UCSD-AML1 (cell line): Measurements from ENCODE around the gene MYO1D.

Experiments used
- DNase-seq: peaks from one replicate; lab custom pipeline; 2025; ENCODE audit not compliant: unreplicated experiment; lab: John Stamatoyannopoulos, UW

MYO1D gene

GRCh38 chr17:32784113-32784512 is 92.8 kb downstream of the MYO1D start:
- no peak for DNase-seq

DNA sequence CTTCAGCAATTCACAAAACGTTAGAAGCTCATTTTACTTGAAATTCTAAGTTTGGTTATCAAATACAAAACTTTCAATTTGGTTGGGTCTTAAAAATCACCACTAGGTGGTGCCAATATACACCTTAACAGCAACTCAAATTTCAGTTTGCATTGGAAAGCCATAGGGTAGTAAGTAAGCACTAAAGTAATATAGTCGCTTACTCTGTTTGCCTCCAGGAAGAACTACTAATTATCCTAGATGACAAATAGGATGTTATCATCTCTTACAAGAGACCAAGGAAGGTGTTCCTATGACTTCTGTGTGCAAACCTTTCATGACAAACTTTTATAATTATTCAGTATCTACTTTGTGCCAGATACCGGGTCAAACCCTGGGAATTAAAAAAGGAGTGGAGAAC is 93.3 kb downstream of the MYO1D start:
- DNase-seq, result no peak

- no peak for DNase-seq
Observed at GRCh38 chr17:32780721-32781120, 96.2 kb downstream of the MYO1D start.

DNA sequence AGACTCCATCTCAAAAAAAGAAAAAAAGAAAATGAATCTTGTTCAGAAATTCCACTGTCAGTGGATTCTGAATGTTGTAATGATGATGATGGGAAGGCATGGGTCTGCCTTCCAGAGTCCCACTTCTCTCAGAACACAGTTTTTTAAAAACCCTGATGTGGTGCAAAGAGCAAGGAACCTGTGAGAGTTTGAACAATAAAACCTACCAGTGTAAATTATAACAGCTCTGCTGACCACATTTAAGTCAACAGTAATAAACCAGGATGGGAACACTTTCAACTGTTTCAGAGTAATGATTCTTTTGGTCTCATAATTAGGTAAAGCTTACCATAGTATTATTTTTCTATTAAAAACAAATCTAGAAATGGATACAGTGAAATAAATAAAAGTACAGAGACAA is 99.0 kb downstream of the MYO1D start:
- no peak for DNase-seq

GRCh38 chr17:32777436-32777835 is 99.5 kb downstream of the MYO1D start:
- no peak for DNase-seq

DNA sequence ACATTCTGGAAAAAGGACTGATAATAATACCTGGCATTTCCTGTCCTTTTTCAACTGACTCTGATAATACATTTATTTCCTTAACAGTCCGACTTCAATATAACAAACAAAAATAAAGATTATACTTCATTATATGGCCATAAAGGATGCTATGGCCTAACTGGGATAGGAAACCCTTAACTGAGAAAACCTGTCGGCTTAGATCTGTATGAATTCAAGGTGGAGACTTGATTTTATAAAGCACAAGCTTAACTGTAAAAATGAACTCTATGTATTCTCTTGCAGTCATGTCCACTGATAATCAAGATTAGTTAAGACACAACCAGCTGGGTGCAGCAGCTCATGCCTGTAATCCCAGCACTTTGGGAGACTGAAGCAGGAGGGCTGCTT is 102.2 kb downstream of the MYO1D start:
- no peak for DNase-seq

DNA sequence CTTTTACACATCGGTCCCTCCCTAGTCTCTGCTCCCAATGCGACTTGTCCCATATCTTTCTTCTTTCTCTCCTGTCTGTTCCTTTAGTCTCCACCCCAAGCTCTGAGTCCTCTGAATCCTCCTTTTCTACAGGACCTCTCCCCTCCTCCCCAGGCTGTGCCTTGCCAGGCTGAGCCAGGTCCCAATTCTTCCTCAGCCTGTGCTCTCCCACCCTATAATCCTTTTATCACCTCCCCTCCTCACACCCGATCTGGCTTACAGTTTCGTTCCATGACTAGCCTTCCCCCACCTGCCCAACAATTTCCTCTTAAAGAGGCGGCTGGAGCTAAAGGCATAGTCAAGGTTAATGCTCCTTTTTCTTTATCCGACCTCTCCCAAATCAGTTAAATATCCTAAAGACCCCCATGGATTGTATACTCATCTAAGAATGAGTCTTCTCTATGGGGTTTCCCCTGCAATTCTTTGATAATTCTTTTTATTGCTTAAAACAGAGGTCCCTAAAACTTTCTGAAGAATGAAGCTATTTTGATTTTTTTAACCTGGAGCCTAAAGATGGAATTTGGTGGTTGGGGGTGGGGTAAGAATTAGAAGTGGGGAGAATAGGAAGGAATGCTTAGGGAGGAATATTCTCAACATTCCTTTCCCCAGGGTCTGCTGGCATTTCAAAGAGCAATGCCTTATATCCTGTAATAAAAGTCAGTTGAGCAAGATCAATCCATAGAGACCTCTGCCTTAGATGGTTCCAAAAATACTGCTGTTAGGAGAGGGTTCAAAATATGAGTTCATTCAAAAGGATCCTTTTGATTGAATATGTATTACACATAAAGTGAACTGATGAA is 102.8 kb downstream of the MYO1D start:
- DNase-seq, result no peak

DNA sequence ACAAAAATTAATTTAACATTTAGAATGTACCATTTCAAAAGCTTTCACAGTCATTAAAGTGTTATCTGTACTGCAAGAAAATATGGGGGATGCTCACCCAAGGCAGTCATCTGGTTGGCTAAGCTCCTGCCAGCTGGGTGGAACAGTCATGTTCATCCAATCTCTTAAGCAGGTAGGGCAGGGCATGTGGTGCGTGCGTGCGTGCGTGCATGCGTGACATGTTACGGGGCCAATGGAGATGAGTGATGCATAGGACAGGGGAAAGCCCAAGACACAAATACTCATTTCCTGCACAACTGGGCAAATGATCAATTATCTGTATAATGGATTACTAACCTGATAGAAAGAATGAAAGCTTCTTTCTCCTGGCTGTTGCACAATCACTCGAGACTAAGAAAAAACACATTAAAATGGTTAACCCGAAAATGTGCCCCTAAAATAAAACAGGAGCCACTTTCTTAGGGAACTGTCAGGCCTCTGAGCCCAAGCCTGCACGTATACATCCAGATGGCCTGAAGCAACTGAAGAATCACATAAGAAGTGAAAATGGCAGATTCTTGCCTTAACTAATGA is 104.4 kb downstream of the MYO1D start:
- no peak for DNase-seq

DNA sequence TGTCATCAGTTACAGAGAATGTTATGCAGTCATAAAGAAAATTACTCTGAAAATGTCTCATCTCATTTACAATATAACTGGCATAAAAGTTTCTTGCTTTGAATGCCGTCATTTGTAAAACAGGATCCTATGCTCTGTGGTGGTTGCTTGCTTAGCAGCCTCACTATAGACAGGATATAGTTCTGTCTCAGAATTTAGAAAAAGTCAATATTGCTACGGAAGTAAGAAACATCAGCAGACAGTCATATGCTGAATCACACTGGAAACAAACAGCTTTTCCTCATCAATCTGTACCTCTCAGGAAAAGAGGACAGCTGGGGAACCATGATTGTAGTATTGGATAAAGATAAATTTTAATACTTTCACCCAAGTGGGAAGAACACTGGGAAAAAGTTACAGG is 105.5 kb downstream of the MYO1D start:
- DNase-seq, result no peak

- no peak for DNase-seq
Observed at GRCh38 chr17:32769846-32770245, 107.1 kb downstream of the MYO1D start.

- DNase-seq, result no peak
Observed at GRCh38 chr17:32763855-32764439, 113.0 kb downstream of the MYO1D start.

DNA sequence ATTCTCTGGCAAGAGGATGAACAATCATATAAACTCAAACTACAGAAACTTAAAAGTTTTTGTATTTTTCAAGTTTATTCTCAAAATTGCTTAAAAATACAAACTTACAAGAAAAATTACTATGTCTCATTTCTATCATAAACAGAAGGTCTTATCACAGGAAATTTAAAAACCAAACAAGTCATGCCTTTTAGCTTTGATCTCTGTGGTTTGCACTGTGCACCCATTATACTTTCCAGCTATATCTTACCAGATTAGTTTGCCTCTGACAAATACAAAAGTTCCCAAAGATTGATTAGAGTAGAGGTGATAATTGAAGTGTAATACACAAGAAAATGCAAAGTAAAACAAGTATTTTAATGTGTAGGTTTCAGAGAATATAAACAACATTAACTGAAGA is 117.4 kb downstream of the MYO1D start:
- DNase-seq, result no peak

- no peak for DNase-seq
Observed at GRCh38 chr17:32757963-32758362, 119.0 kb downstream of the MYO1D start.

DNA sequence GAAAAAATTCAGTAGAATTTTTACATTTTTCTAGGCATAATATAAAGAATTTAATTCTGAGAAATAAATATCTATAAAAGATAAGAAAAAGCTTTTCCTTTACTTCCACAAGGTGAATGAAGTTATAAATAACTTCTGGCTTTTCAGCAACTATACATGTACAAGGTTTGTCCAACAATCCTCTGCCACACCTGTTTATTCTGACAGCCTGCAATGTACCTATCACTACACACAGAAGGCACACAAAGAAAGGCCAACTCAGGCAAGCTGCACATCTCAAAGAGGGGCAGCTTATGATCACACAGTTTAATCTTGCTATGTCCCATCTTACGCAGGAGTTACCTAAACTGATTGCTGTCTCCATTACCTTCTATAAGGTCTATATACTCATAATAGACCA is 120.2 kb downstream of the MYO1D start:
- DNase-seq, result no peak

GRCh38 chr17:32755045-32755805 is 121.7 kb downstream of the MYO1D start:
- DNase-seq, result no peak

DNA sequence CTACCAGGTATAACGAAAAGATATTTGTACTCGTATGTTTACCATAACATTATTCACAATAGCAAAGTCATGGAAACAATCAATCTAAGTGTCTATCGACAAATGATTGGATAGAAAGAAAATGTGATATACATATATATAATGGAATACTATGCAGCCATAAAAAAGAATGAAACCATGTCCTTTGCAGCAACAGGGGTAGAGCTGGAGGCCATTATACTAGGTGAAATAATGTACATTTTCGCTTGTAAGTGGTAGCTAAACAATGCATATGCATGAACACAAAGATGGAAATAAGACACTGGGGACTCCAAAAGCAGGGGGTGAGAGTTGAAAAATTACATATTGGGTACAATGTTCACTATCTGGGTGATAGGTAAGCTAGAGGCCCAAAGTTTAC is 124.0 kb downstream of the MYO1D start:
- DNase-seq, result no peak

DNA sequence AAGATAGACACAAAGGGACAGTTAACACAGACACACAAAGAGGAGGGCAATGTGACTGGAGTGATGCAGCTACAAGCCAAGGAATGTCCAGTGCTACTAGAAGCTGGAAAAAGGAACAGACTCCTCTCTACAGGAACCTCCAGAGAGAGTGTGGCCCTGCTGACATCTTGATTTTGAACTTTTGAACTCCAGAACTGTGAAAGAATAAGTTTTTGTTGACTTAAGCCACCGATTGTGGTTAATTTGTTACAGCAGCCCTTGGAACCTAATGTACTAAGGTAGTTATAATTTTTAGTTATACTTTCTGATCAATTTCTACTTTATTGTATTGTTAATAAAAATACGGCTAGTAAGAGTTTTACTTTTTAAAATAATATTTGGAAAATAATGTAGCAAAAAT is 129.1 kb downstream of the MYO1D start:
- no peak for DNase-seq

DNA sequence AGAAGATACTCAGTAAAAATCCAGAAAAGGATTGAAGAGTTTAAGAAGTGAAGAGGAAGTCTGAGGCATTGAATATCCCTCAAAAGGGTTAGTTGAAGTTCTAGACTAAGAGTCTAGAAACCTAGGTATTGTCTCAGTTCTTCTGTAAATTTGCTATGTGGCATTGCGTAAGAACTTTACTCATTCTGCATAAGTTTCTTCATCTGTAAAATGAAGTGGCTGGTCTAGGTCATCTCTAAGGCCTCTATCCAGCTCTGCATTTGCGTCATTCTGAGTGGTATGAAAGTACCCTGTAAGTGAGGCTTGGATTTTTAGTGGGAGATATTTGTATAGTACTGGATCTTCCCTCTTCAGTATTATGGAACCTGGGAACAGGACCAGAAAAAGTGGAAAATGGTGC is 130.2 kb downstream of the MYO1D start:
- DNase-seq, result no peak

DNA sequence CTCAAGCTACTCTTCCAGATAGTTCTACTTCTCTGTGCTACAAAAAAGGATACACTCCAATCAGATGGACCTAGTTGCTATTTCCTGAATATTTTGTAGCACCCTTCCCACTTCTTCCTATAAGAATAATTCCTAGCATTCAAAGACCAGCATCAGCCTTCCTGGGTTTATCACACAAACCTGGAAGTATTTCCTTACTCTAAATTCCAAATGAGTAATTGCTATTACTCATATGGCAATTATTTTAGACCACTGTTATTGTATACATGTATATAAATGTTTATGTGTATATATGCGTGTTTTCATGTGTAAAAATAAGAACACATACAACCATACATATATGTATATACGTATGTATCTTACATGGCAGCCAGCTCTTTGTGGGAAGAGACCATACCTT is 130.6 kb downstream of the MYO1D start:
- no peak for DNase-seq

DNA sequence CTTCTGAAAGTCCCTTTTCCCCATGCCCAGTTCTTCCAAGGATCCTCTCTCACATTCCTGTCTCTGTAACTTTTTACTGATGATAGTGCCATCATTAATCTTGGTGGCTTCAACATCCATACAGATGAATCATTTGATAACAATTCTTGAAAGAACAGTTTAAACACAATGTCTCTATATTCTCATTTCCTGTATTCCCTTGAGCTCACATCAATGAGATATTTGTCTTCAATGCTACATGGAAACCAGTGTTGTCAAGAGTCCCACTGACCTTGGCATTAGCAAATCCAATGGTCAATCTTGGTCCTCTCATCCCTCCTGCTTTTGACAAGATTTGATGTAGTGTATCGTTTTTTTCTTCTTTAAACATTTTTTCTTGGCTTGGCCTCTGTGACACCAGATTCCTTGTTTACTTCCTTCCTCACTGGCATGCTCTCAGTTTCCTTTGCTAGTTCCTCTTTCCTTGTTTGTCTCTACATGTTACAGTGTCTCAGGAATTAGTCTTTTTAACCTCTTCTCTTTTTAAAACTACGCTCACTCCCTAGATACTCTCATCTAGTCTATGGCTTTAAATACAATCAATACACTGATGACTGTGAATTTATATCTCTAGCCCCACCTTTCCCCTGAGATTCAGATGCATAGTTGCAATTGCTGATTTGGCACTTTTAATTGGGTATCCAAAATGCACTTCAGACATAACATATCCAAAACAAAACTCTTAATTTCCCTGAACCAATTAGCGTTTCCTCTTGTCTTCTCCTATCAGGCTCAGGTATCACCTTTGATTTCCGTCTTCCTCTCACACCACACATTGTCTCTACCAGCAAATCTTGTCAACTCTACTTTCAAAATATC is 134.0 kb downstream of the MYO1D start:
- DNase-seq, result no peak

DNA sequence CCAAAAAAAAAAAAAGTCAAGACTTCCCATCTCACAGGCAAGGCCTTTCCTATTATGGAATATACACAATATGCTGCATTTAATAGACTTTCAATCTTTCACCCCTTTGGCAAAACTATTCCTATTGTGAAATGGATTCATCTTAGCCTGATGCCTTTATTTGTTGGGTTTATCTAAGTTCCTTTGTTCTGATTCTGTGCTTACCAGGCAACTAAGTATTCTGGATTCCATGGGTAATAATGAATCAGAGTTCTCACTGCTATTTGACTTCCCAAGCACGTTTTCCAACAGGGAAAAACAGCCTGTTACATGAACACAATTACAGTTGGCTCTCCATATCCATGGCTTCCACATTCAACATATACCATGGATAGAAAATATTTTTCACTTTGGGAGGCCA is 135.5 kb downstream of the MYO1D start:
- no peak for DNase-seq
